HEK293 (cell line): Measurements from ENCODE around the gene NPIPA7.
"Not testable (repeated sequence)": the region's sequence is repeated elsewhere in the genome, so short reads cannot be mapped to it uniquely, and the experiment has no call there.

Source experiments
- TCF7L2 ChIP-seq: IDR thresholded peaks from 2 replicates; pipeline ENCODE4 v1.6.1; 2011; ENCODE audit warnings: low read depth, mild to moderate bottlenecking, inconsistent platforms, low read length, moderate library complexity, borderline replicate concordance
- ZBTB20 ChIP-seq: fragments of 450-650 bp; formaldehyde crosslinking; IDR thresholded peaks from 2 replicates; pipeline ENCODE4 v1.5.1; 2016; ENCODE audit warnings: missing biosample characterization, missing genetic modification characterization
- ZNF138 ChIP-seq: fragments of 450-650 bp; formaldehyde crosslinking; IDR thresholded peaks from 2 replicates; pipeline ENCODE4 v1.5.1; 2016; ENCODE audit warnings: missing biosample characterization, missing genetic modification characterization, borderline replicate concordance
- ZNF140 ChIP-seq: fragments of 450-650 bp; formaldehyde crosslinking; IDR thresholded peaks from 2 replicates; pipeline ENCODE4 v1.5.1; 2016; ENCODE audit warnings: missing biosample characterization, missing genetic modification characterization
- ZNF223 ChIP-seq: fragments of 450-650 bp; formaldehyde crosslinking; IDR thresholded peaks from 2 replicates; pipeline ENCODE4 v1.5.1; 2016; ENCODE audit warnings: missing biosample characterization, missing genetic modification characterization
- ZNF324 ChIP-seq: fragments of 450-650 bp; formaldehyde crosslinking; IDR thresholded peaks from 2 replicates; pipeline ENCODE4 v1.5.1; 2016; ENCODE audit warnings: missing biosample characterization, missing genetic modification characterization
- ZNF426 ChIP-seq: fragments of 450-650 bp; formaldehyde crosslinking; IDR thresholded peaks from 2 replicates; pipeline ENCODE4 v1.5.1; 2017; ENCODE audit warnings: missing biosample characterization, missing genetic modification characterization, mild to moderate bottlenecking, inconsistent platforms, moderate library complexity
- ZNF664 ChIP-seq: fragments of 450-650 bp; formaldehyde crosslinking; IDR thresholded peaks from 2 replicates; pipeline ENCODE4 v1.5.1; 2016; ENCODE audit warnings: missing biosample characterization, missing genetic modification characterization
- ZXDB ChIP-seq: fragments of 450-650 bp; formaldehyde crosslinking; IDR thresholded peaks from 2 replicates; pipeline ENCODE4 v1.5.1; 2016; ENCODE audit warnings: missing biosample characterization, missing genetic modification characterization
- TF ChIP-seq, protein P1 (sequence below): fragments of 450-650 bp; formaldehyde crosslinking; IDR thresholded peaks from 2 replicates; pipeline ENCODE4 v1.5.1; 2016; ENCODE audit warnings: missing biosample characterization, missing genetic modification characterization
- TF ChIP-seq, protein P2 (sequence below): fragments of 450-650 bp; formaldehyde crosslinking; conservative IDR thresholded peaks from 2 replicates; pipeline ENCODE4 v1.5.1; 2016; ENCODE audit warnings: low read depth, missing biosample characterization, missing genetic modification characterization
- TF ChIP-seq, protein P3 (sequence below): fragments of 450-650 bp; formaldehyde crosslinking; IDR thresholded peaks from 2 replicates; pipeline ENCODE4 v1.5.1; 2016; ENCODE audit warnings: missing biosample characterization, missing genetic modification characterization, borderline replicate concordance
- TF ChIP-seq, protein P4 (sequence below): fragments of 450-650 bp; formaldehyde crosslinking; IDR thresholded peaks from 2 replicates; pipeline ENCODE4 v1.5.1; 2016; ENCODE audit warnings: missing biosample characterization, missing genetic modification characterization
- TF ChIP-seq, protein P5 (sequence below): fragments of 450-650 bp; formaldehyde crosslinking; IDR thresholded peaks from 2 replicates; pipeline ENCODE4 v1.5.1; 2016; ENCODE audit warnings: missing biosample characterization, missing genetic modification characterization, borderline replicate concordance

DNA sequence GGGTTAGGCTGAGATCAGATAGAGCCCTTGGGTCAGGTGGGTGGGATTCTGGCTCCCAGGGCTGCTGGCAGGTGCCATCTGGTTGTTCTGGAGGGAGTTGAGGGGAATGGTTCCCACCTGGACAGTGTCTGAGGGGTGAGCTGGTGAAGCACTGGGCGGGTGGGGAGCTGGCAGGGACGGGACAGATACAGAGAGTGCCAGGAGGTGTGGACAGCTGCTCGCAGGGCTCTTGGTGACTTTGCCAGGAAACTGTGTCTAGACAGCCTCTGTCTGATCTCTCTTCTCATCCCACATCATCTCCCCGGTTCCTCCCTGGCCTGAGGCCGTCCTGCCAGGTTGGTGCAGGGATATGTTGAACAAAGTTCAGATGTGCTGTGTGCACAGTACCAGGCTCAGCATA lies 38.1 kb downstream of the NPIPA7 start:
- TF ChIP-seq, protein P1, sequence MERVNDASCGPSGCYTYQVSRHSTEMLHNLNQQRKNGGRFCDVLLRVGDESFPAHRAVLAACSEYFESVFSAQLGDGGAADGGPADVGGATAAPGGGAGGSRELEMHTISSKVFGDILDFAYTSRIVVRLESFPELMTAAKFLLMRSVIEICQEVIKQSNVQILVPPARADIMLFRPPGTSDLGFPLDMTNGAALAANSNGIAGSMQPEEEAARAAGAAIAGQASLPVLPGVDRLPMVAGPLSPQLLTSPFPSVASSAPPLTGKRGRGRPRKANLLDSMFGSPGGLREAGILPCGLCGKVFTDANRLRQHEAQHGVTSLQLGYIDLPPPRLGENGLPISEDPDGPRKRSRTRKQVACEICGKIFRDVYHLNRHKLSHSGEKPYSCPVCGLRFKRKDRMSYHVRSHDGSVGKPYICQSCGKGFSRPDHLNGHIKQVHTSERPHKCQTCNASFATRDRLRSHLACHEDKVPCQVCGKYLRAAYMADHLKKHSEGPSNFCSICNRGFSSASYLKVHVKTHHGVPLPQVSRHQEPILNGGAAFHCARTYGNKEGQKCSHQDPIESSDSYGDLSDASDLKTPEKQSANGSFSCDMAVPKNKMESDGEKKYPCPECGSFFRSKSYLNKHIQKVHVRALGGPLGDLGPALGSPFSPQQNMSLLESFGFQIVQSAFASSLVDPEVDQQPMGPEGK (tag by site-specific recombination): not testable (repeated sequence)
- TF ChIP-seq, protein P2, sequence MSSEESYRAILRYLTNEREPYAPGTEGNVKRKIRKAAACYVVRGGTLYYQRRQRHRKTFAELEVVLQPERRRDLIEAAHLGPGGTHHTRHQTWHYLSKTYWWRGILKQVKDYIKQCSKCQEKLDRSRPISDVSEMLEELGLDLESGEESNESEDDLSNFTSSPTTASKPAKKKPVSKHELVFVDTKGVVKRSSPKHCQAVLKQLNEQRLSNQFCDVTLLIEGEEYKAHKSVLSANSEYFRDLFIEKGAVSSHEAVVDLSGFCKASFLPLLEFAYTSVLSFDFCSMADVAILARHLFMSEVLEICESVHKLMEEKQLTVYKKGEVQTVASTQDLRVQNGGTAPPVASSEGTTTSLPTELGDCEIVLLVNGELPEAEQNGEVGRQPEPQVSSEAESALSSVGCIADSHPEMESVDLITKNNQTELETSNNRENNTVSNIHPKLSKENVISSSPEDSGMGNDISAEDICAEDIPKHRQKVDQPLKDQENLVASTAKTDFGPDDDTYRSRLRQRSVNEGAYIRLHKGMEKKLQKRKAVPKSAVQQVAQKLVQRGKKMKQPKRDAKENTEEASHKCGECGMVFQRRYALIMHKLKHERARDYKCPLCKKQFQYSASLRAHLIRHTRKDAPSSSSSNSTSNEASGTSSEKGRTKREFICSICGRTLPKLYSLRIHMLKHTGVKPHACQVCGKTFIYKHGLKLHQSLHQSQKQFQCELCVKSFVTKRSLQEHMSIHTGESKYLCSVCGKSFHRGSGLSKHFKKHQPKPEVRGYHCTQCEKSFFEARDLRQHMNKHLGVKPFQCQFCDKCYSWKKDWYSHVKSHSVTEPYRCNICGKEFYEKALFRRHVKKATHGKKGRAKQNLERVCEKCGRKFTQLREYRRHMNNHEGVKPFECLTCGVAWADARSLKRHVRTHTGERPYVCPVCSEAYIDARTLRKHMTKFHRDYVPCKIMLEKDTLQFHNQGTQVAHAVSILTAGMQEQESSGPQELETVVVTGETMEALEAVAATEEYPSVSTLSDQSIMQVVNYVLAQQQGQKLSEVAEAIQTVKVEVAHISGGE (tag by site-specific recombination): not testable (repeated sequence)
- TF ChIP-seq, protein P3, sequence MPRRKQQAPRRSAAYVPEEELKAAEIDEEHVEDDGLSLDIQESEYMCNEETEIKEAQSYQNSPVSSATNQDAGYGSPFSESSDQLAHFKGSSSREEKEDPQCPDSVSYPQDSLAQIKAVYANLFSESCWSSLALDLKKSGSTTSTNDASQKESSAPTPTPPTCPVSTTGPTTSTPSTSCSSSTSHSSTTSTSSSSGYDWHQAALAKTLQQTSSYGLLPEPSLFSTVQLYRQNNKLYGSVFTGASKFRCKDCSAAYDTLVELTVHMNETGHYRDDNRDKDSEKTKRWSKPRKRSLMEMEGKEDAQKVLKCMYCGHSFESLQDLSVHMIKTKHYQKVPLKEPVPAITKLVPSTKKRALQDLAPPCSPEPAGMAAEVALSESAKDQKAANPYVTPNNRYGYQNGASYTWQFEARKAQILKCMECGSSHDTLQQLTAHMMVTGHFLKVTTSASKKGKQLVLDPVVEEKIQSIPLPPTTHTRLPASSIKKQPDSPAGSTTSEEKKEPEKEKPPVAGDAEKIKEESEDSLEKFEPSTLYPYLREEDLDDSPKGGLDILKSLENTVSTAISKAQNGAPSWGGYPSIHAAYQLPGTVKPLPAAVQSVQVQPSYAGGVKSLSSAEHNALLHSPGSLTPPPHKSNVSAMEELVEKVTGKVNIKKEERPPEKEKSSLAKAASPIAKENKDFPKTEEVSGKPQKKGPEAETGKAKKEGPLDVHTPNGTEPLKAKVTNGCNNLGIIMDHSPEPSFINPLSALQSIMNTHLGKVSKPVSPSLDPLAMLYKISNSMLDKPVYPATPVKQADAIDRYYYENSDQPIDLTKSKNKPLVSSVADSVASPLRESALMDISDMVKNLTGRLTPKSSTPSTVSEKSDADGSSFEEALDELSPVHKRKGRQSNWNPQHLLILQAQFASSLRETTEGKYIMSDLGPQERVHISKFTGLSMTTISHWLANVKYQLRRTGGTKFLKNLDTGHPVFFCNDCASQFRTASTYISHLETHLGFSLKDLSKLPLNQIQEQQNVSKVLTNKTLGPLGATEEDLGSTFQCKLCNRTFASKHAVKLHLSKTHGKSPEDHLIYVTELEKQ (tag by site-specific recombination): not testable (repeated sequence)
- TF ChIP-seq ZNF426; ZXDB; ZNF664; ZNF138 (tag by site-specific recombination); ZNF324; TCF7L2; ZBTB20 (tag by site-specific recombination); ZNF223 (tag by site-specific recombination); ZNF140 (tag by site-specific recombination): not testable (repeated sequence)
- TF ChIP-seq, protein P4, sequence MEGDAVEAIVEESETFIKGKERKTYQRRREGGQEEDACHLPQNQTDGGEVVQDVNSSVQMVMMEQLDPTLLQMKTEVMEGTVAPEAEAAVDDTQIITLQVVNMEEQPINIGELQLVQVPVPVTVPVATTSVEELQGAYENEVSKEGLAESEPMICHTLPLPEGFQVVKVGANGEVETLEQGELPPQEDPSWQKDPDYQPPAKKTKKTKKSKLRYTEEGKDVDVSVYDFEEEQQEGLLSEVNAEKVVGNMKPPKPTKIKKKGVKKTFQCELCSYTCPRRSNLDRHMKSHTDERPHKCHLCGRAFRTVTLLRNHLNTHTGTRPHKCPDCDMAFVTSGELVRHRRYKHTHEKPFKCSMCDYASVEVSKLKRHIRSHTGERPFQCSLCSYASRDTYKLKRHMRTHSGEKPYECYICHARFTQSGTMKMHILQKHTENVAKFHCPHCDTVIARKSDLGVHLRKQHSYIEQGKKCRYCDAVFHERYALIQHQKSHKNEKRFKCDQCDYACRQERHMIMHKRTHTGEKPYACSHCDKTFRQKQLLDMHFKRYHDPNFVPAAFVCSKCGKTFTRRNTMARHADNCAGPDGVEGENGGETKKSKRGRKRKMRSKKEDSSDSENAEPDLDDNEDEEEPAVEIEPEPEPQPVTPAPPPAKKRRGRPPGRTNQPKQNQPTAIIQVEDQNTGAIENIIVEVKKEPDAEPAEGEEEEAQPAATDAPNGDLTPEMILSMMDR (tag by site-specific recombination): not testable (repeated sequence)
- TF ChIP-seq, protein P5, sequence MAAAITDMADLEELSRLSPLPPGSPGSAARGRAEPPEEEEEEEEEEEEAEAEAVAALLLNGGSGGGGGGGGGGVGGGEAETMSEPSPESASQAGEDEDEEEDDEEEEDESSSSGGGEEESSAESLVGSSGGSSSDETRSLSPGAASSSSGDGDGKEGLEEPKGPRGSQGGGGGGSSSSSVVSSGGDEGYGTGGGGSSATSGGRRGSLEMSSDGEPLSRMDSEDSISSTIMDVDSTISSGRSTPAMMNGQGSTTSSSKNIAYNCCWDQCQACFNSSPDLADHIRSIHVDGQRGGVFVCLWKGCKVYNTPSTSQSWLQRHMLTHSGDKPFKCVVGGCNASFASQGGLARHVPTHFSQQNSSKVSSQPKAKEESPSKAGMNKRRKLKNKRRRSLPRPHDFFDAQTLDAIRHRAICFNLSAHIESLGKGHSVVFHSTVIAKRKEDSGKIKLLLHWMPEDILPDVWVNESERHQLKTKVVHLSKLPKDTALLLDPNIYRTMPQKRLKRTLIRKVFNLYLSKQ: not testable (repeated sequence)
